Activated CD8-positive, alpha-beta T cell treated with anti-CD3 and anti-CD28 coated beads, Interleukin-2, amount 10 ng/mL, durations not matched to agents 7 days and 5 days (primary cell): Measurements from ENCODE around the gene PDE4D. TPM values are rescaled to one million over a fixed set of nuclear protein-coding genes. Genes with fewer than 3 reads are reported as not detected.
"Not testable (repeated sequence)": the region's sequence is repeated elsewhere in the genome, so short reads cannot be mapped to it uniquely, and the experiment has no call there.

ENCODE experiments used
- ATAC-seq: fragments of 150-1000 bp; cut with Tn5 transposase; one replicate; pipeline ENCODE4 v1.10.0; 2021; ENCODE audit warnings: moderate library complexity
- CTCF ChIA-PET: fragments of 350-600 bp; sonication (Branson Sonifier 250); formaldehyde crosslinking; loops from one replicate; lab custom pipeline; 2021; ENCODE audit warnings: antibody characterized with exemption; lab: Charles Lee
- POLR2A ChIA-PET: fragments of 350-600 bp; sonication (Branson Sonifier 250); formaldehyde crosslinking; loops from one replicate; lab custom pipeline; 2021; ENCODE audit warnings: antibody characterized with exemption; lab: Charles Lee
- DNase-seq: peaks from one replicate; pipeline ENCODE4 v3.0.0-alpha.2; 2020
- H3K27ac Mint-ChIP-seq: one replicate; pipeline ENCODE4 v1.8.0; 2021; ENCODE audit warnings: mild to moderate bottlenecking, mixed read lengths
- H3K27me3 Mint-ChIP-seq: one replicate; pipeline ENCODE4 v1.8.0; 2021; ENCODE audit warnings: low read depth, mixed read lengths
- H3K36me3 Mint-ChIP-seq: one replicate; pipeline ENCODE4 v1.8.0; 2021; ENCODE audit warnings: low read depth, mixed read lengths
- H3K4me1 Mint-ChIP-seq: one replicate; pipeline ENCODE4 v1.8.0; 2021; ENCODE audit warnings: low read depth, mixed read lengths
- H3K4me3 Mint-ChIP-seq: one replicate; pipeline ENCODE4 v1.8.0; 2021; ENCODE audit warnings: mild to moderate bottlenecking, mixed read lengths
- H3K9me3 Mint-ChIP-seq: one replicate; pipeline ENCODE4 v1.8.0; 2022; ENCODE audit warnings: mixed read lengths; ENCODE audit not compliant: insufficient read depth
- total RNA-seq, 2 experiments: library from RNA; stranded (reverse); gene quantifications; one replicate each; pipeline ENCODE4 v1.2.3, GENCODE V29; 2021

PDE4D gene
- total RNA-seq, 2 experiments from 2014 or later: 65.4 to 70.7 TPM

DNA sequence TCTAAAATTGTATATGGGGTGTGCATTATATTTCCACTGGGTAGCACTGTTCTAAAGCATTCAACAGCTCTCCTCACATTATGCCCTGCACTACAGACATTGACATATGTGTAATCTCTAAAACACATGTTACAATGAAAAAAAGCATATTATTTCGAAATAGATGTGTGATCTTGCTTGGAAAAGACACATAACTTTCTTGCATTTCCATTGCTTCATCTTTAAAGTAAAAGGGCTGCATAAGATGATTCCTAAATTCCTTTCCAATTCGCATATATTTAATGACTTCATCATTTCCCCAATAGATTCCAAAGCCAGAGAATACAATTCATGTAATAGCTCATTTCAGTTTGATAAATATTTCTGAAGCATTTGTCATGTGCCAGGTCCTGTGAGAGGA is 566.9 kb downstream of the PDE4D start:
- DNase-seq (no peak), ATAC-seq (no peak)
- no peaks in the 10 kb centered on the region for H3K9me3 Mint-ChIP-seq
- H3K4me1 Mint-ChIP-seq: no peaks in the 10 kb centered on the region
- H3K27ac Mint-ChIP-seq: no peak overlapping the region
- CTCF ChIA-PET: no interaction called here
- peaks cover 9% of the 10 kb centered on the region for H3K27me3 Mint-ChIP-seq
- no peak overlapping the region for H3K4me3 Mint-ChIP-seq
- POLR2A ChIA-PET: no interaction called here
- no peaks in the 10 kb centered on the region for H3K36me3 Mint-ChIP-seq

DNA sequence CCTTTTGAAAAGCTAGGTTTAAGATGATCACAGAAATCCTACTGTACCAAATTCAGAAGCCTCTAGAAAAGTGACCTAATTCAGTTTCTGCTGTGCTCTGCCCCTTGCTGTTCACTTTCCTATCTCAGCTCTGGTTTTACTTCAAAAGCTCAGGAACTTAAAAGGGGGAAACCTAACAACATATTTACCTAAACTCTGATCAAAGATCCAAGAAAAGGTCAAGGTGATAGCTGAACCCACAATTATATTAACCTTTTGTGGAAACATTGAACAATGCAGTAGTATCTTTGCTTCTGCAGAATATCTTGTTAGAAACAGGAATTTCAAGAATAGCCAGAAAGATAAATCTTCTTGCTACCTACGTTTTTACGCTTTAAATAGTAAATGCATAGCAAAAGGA is 568.5 kb downstream of the PDE4D start:
- Mint-ChIP-seq H3K4me3 (no peak overlapping the region), H3K27me3 (peaks cover 6% of the 10 kb centered on the region), H3K4me1 (no peaks in the 10 kb centered on the region), H3K27ac (no peak overlapping the region), H3K9me3 (no peaks in the 10 kb centered on the region), H3K36me3 (no peaks in the 10 kb centered on the region)
- DNase-seq (no peak), ATAC-seq (no peak)
- ChIA-PET POLR2A (no interaction called here), CTCF (interaction anchor here (1.3 kb wide), 1 partner anchor 56 kb away, joined by 3 read pairs; no protein-coding TSS in a partner anchor)

DNA sequence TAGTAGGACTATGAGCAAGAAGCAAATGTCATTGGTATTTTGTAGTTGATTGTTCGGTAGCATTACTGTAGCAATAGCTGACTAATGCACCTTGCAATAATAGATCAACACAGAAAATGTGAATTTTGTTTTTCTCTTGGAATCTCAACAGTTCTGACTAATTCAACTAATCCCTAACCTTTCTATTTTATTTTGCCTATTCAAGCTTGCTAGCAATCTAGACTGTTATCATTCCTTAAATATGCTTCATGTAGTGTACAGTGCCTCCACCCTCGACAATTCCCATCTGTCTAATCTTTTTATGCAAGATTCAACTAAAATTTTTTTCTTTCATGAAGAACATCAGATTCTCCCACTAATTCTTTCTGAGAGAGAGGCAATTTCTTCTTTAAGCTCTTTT is 570.6 kb downstream of the PDE4D start:
- no peak for DNase-seq
- no peak for ATAC-seq
- peaks cover 6% of the 10 kb centered on the region for H3K27me3 Mint-ChIP-seq

DNA sequence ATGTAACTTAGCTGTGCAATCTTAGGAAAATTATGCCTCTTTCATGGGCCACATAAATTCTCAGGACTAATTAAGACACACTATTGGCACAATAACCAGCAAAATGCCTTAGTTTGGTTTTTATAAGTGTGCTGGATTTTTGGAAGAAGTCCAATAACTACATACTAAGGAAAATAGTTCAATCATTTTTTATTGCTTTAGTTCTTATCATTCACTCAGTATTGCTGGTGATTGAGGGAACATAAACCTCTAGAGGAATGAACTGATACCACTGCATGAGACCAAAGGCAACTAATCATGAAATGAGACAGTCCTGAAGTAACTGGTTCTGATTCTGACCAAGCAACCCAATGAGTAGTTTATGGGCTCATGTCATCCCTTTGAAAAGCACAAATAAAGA is 571.5 kb downstream of the PDE4D start:
- Mint-ChIP-seq H3K36me3 (no peaks in the 10 kb centered on the region), H3K4me1 (no peaks in the 10 kb centered on the region), H3K4me3 (no peak overlapping the region), H3K27ac (no peak overlapping the region), H3K27me3 (peaks cover 6% of the 10 kb centered on the region), H3K9me3 (no peaks in the 10 kb centered on the region)
- POLR2A ChIA-PET: no interaction called here
- DNase-seq (no peak), ATAC-seq (no peak)
- CTCF ChIA-PET: no interaction called here

More for the DNA sequence above, 570.6 kb downstream of the PDE4D start:
- ChIA-PET CTCF (no interaction called here), POLR2A (no interaction called here)
- H3K4me1 Mint-ChIP-seq: no peaks in the 10 kb centered on the region
- H3K4me3 Mint-ChIP-seq: no peak overlapping the region
- no peaks in the 10 kb centered on the region for H3K36me3 Mint-ChIP-seq
- no peak overlapping the region for H3K27ac Mint-ChIP-seq
- no peaks in the 10 kb centered on the region for H3K9me3 Mint-ChIP-seq

DNA sequence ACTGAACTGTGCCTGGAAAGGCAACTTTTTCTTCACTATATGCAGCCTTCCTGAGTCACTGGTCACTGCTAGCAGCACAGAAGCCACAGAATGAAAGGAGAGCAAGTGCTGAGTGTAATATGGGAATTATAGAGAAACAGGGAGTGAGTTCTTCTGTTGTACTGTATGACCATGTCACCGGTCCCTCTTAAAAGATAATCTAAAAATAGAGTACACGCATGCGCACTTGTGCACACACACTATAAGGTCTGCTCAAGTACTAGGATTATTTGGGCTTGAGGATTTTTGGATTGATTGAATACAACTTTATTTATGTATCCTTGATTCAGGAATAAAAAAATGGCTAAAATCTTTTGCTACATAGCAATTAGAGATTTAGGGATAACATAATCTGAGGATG is 571.9 kb downstream of the PDE4D start:
- CTCF ChIA-PET: no interaction called here
- ATAC-seq (no peak), DNase-seq (no peak)
- Mint-ChIP-seq H3K36me3 (no peaks in the 10 kb centered on the region), H3K27me3 (peaks cover 6% of the 10 kb centered on the region), H3K4me1 (no peaks in the 10 kb centered on the region), H3K27ac (no peak overlapping the region), H3K4me3 (no peak overlapping the region), H3K9me3 (no peaks in the 10 kb centered on the region)
- POLR2A ChIA-PET: no interaction called here

DNA sequence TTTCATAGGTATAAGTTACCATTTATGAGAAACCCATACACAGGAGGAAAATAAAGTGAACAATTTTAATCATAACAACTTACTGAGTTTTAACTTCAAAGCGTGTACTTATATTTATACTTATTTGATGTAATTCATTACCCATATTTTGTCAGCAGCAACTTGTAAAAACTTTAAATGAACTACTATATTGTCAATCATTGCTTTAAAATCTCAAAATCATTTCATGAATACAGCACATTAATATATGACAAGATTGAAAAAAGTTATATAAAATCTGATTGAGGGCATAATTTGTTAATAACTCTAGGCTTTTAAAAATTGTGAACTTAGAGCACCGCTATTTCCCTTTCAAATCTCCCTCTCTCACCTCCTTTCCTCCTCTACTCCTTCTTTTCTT is 573.1 kb downstream of the PDE4D start:
- POLR2A ChIA-PET: no interaction called here
- CTCF ChIA-PET: no interaction called here

DNA sequence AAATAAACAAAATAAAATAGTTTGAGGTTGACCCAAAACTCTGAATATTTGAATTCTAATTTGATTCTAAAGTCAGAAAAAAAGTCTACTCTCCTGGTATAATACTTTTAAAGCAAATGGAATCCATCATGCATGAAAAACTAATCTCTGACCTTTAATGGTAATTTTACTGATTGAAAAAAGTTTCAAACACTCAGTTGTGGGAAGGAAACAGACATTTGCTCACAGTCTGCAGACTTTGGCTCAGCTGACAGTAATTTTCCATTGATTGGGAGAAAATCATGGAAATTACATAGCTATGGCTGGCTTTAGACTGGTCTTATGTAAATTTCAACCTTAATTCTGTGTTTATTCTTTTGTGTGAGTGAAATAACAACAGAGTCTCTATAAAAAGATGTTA is 574.3 kb downstream of the PDE4D start:
- H3K27me3 Mint-ChIP-seq: peaks cover 6% of the 10 kb centered on the region
- CTCF ChIA-PET: interaction anchor here (0.6 kb wide), 1 partner anchor 54 kb away, joined by 4 read pairs; no protein-coding TSS in a partner anchor
- no peak overlapping the region for H3K4me3 Mint-ChIP-seq
- no peaks in the 10 kb centered on the region for H3K4me1 Mint-ChIP-seq
- ATAC-seq (no peak), DNase-seq (no peak)
- no peak overlapping the region for H3K27ac Mint-ChIP-seq
- POLR2A ChIA-PET: no interaction called here
- H3K36me3 Mint-ChIP-seq: no peaks in the 10 kb centered on the region
- no peaks in the 10 kb centered on the region for H3K9me3 Mint-ChIP-seq

More for the DNA sequence above, 573.1 kb downstream of the PDE4D start:
- Mint-ChIP-seq H3K9me3 (no peaks in the 10 kb centered on the region), H3K36me3 (no peaks in the 10 kb centered on the region), H3K4me3 (no peak overlapping the region), H3K4me1 (no peaks in the 10 kb centered on the region), H3K27ac (no peak overlapping the region), H3K27me3 (peaks cover 6% of the 10 kb centered on the region)
- no peak for DNase-seq
- ATAC-seq: no peak

DNA sequence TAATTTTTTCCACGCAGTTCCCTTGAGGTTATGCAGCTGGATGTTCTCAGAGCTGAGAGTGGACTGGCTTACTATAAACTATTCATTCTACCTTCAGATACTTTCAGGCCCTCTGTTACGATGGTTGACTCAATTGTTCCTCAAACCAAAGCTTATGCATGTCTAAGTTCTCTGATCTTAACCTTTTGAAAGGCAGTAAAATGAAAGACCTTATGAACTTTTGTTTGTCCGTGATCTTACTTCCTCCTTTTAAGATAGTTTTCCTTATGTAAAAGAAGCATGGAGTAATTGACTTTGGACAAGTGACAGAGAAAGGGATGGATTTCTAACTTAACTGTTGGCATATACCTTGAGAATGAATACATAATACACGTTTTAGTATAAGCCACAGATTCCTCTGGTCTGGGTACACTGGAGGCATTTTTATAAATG is 575.7 kb downstream of the PDE4D start:
- no peak overlapping the region for H3K27ac Mint-ChIP-seq
- peaks cover 2% of the 10 kb centered on the region for H3K27me3 Mint-ChIP-seq
- no peak for DNase-seq
- no peak overlapping the region for H3K4me3 Mint-ChIP-seq
- no peaks in the 10 kb centered on the region for H3K9me3 Mint-ChIP-seq
- ChIA-PET CTCF (no interaction called here), POLR2A (no interaction called here)
- H3K4me1 Mint-ChIP-seq: no peaks in the 10 kb centered on the region
- no peak for ATAC-seq
- no peaks in the 10 kb centered on the region for H3K36me3 Mint-ChIP-seq

DNA sequence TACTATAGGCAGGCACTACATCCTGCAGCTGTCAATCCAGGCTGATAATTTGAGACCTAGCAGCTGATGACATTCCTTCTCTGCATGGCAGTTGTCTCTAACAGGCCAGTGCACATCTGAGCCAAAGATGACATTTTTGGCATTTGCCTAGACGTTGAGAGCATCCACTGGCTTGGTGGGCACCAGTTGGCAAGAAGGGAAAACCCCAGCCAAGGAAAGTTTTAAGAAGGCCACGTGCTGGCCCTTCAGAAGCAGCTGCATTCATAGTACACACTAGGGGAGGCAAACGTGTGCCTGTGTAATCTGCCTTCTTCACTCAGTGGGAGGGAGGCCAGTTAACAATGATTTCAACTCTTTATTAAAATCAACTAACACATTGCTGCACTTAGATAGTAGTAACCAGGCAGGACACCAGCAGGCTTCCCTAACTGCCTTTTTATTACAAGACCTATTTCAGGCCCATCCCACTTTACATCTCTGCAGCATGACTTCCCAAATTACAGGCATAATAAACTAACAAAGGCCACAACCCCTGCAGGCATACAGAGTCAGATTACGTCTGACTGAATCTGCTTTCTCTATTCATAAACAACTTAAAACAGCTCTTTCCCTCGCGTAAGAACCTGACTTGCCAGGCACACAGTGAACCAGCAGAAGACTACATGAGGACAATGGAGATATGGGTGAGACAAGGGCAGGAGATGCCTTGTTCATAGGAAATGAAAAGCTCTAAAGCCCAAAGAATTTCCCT is 576.3 kb downstream of the PDE4D start:
- Mint-ChIP-seq H3K27me3 (no peaks in the 10 kb centered on the region), H3K9me3 (no peaks in the 10 kb centered on the region), H3K36me3 (no peaks in the 10 kb centered on the region), H3K4me3 (no peak overlapping the region), H3K27ac (no peak overlapping the region), H3K4me1 (no peaks in the 10 kb centered on the region)
- ATAC-seq (no peak), DNase-seq (no peak)
- CTCF ChIA-PET: no interaction called here
- POLR2A ChIA-PET: no interaction called here

DNA sequence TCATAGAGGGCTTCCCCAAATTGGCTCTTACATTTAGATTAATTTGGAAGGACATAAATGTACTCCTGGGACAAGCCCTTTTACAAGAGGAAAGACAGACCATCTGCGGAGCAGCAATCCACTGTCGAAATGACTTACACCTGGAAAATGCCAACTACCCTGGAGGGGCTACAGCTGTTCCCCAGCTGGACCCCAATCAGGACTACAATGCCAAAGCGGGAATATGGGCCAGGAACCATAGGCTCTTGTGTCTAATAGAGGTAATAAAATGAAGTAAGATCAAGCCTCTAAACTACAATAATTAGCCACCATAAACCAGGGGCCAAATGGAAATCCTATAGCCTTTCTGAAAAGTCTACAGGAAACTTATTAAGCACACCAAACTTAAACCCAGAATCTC is 581.3 kb downstream of the PDE4D start:
- no peaks in the 10 kb centered on the region for H3K9me3 Mint-ChIP-seq
- DNase-seq (no peak), ATAC-seq (no peak)
- H3K27ac Mint-ChIP-seq: no peak overlapping the region
- ChIA-PET CTCF (no interaction called here), POLR2A (no interaction called here)
- H3K27me3 Mint-ChIP-seq: no peaks in the 10 kb centered on the region
- H3K4me1 Mint-ChIP-seq: no peaks in the 10 kb centered on the region
- H3K36me3 Mint-ChIP-seq: no peaks in the 10 kb centered on the region
- H3K4me3 Mint-ChIP-seq: no peak overlapping the region

DNA sequence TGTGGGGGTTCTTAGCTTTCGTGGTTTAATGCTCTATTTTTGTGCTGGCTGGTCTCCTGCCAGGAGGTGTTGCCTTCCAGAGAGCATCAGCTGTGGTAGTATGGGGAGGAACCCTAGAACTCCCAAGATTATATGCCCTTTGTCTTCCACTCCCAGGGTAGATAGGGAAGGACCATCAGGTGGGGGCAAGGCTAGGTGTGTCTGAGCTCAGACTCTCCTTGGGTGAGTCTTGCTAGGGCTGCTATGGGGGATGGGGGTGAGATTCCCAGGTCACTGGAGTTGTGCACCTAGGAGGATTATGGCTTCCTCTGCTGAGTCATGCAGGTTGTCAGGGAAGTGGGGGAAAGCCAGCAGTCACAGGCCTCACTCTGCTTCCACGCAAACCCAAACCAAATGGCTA is 584.8 kb downstream of the PDE4D start:
- H3K4me3 Mint-ChIP-seq, POLR2A ChIA-PET, H3K27ac Mint-ChIP-seq, DNase-seq, H3K4me1 Mint-ChIP-seq, CTCF ChIA-PET, H3K9me3 Mint-ChIP-seq, ATAC-seq, H3K36me3 Mint-ChIP-seq, H3K27me3 Mint-ChIP-seq: not testable (repeated sequence)

DNA sequence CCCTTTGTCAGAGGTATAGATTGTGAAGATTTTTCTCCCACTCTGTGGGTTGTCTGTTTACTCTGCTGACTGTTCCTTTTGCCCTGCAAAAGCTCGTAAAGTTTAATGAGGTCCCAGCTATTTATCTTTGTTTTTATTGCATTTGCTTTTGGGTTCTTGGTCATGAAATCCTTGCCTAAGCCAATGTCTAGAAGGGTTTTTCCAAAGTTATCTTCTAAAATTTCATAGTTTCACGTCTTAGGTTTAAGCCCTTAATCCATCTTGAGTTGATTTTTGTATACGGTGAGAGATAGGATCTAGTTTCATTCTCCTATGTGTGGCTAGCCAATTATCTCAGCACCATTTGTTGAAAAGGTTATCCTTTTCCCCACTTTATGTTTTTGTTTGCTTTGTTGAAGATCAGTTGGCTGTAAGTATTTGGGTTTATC is 590.2 kb downstream of the PDE4D start:
- DNase-seq, H3K27ac Mint-ChIP-seq, ATAC-seq, H3K4me1 Mint-ChIP-seq, CTCF ChIA-PET, H3K9me3 Mint-ChIP-seq, H3K36me3 Mint-ChIP-seq, H3K4me3 Mint-ChIP-seq, H3K27me3 Mint-ChIP-seq, POLR2A ChIA-PET: not testable (repeated sequence)

DNA sequence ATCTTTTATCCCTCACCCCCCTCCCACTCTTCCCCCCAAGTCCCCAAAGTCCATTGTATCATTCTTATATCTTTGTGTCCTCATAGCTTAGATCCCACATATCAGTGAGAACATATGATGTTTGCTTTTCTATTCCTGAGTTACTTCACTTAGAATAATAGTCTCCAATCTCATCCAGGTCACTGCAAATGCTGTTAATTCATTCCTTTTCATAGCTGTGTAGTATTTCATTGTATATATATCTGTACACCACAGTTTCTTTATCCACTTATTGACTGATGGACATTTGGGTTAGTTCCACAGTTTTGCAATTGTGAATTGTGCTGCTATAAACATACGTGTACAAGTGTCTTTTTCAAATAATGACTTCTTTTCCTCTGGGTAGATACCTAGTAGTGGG is 591.0 kb downstream of the PDE4D start:
- CTCF ChIA-PET, POLR2A ChIA-PET, H3K4me1 Mint-ChIP-seq, H3K36me3 Mint-ChIP-seq, ATAC-seq, H3K9me3 Mint-ChIP-seq, H3K27ac Mint-ChIP-seq, DNase-seq, H3K27me3 Mint-ChIP-seq, H3K4me3 Mint-ChIP-seq: not testable (repeated sequence)
